Measurements from ENCODE around the gene PDE11A.
"Not testable (repeated sequence)": the region's sequence is repeated elsewhere in the genome, so short reads cannot be mapped to it uniquely, and the experiment has no call there.

The PDE11A gene

DNA sequence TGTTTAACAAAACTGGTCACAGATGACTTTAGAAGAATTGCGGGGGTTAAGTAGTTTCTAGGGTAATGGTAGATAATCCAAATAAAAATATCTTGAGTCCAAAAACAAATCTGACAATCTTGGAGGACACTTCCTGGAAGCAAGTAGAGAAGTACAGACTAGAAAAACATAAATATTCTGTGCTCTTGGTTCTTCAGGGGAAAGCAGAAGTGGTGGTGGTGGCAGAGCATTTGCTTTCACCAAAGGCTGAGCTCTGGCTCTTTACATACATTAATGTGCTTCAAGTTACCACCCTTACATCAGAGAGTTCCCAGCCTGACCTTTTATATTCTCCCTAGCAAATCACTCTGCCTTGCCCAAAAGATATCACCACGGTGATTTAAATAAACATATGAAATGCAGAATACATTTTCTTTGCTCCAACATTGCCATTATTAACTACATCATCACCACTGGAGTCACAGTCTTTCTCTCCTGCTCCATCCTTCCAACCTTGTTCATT is 15.3 kb downstream of the PDE11A start:
- H3K27me3 Mint-ChIP-seq = peaks cover 6% of the 10 kb centered on the region
- no peak overlapping the region for H3K4me3 Mint-ChIP-seq
- no peak for ATAC-seq
- no peaks in the 10 kb centered on the region for H3K4me1 Mint-ChIP-seq
- DNase-seq = no peak
- H3K9me3 Mint-ChIP-seq = no peaks in the 10 kb centered on the region
- H3K27ac Mint-ChIP-seq = no peak overlapping the region

DNA sequence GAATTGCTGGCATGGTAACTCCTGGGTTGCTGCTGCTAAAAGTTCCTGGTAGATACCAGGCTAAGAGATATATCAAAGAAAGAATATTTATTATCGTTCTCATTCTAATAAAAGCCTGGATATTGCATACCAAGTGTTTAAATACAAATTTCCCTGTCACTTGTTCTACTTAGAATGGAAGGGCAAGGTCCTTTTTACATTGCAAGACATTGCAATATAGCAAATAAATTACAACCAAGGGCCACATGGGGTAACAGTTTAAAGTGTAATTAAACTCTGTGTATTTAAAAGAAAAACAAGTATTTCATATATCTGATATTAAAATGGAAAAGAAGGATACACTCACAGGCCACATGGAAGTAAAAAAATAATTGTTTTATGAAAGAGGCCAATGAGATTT is 16.2 kb downstream of the PDE11A start:
- Mint-ChIP-seq H3K4me1 (no peaks in the 10 kb centered on the region), H3K4me3 (no peak overlapping the region), H3K27me3 (peaks cover 5% of the 10 kb centered on the region), H3K9me3 (no peaks in the 10 kb centered on the region), H3K27ac (no peak overlapping the region)
- ATAC-seq (no peak), DNase-seq (no peak)

DNA sequence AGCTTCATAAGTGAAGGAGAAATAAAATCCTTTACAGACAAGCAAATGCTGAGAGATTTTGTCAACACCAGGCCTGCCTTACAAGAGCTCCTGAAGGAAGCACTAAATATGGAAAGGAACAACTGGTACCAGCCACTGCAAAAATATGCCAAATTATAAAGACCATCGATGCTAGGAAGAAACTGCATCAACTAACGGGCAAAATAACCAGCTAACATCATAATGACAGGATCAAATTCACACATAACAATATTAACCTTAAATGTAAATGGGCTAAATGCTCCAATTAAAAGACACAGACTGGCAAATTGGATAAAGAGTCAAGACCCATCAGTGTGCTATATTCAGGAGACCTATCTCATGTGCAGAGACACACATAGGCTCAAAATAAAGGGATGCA is 21.3 kb downstream of the PDE11A start:
- not testable (repeated sequence) for H3K4me3 Mint-ChIP-seq, H3K9me3 Mint-ChIP-seq, DNase-seq, H3K4me1 Mint-ChIP-seq, H3K27ac Mint-ChIP-seq, ATAC-seq
- peaks cover 19% of the 10 kb centered on the region for H3K27me3 Mint-ChIP-seq

DNA sequence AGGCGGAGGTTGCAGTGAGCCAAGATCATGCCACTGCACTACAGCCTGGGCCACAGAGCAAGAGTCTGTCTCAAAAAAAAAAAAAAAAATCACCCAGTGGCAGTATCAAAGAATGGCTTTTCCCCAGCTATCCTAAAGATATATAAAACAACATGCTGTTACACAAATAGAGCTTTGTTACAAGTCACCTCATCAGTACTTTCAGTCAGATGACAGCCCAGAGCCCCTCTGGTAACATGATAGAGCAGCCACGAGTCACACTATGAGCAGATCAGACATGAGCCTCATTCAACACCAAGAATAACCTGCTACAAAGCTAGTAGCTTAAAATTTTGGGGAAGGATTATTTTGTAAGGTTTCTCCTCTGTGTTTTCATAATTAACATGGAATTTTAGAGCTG is 25.2 kb downstream of the PDE11A start:
- no peak overlapping the region for H3K4me3 Mint-ChIP-seq
- no peak overlapping the region for H3K27ac Mint-ChIP-seq
- ATAC-seq = no peak
- no peaks in the 10 kb centered on the region for H3K4me1 Mint-ChIP-seq
- H3K9me3 Mint-ChIP-seq = no peaks in the 10 kb centered on the region
- H3K27me3 Mint-ChIP-seq = peaks cover 19% of the 10 kb centered on the region
- DNase-seq = no peak

DNA sequence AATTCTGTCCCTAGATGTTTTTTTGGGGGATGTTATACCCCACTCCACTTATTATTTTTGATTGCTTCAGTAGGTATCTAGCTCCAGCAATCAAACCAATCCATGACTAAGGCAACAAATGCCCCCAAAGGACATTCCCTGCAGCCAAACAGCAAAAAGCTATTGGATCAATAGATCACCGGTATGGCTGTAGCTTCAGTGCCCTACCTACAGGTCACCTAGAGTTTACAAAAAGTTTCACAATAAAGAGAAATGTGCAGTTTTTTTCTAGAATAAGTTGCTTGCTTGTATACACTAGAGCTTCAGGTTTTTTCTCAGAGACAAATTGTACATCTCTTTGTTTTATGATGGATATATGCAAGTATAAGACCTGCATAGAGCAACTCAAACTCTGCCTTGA is 27.7 kb downstream of the PDE11A start:
- no peaks in the 10 kb centered on the region for H3K4me1 Mint-ChIP-seq
- H3K4me3 Mint-ChIP-seq = no peak overlapping the region
- ATAC-seq = no peak
- H3K27me3 Mint-ChIP-seq = peaks cover under 1% of the 10 kb centered on the region
- H3K27ac Mint-ChIP-seq = no peak overlapping the region
- no peaks in the 10 kb centered on the region for H3K9me3 Mint-ChIP-seq
- no peak for DNase-seq

DNA sequence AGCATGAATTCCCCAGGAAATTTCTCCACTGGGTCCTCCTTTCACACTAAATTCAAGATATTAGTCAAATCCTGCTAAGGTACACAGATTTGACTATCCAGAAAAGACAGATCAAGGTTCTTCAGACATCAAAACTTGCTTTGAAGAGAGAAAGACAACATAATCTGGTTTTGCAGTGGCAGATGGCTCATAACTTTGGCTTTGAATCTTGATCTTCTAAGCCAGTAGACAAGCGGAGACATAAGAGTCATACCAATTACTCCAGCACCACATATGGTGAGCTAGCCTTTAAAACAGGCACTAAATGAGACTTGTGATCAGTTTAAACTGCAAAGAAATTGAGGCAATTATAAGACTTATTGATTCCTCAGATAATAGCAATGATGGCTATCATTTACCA is 29.3 kb downstream of the PDE11A start:
- ATAC-seq (no peak), DNase-seq (no peak)
- no peaks in the 10 kb centered on the region for H3K27me3 Mint-ChIP-seq
- H3K9me3 Mint-ChIP-seq = no peaks in the 10 kb centered on the region
- H3K4me1 Mint-ChIP-seq = no peaks in the 10 kb centered on the region
- H3K27ac Mint-ChIP-seq = no peak overlapping the region
- no peak overlapping the region for H3K4me3 Mint-ChIP-seq

DNA sequence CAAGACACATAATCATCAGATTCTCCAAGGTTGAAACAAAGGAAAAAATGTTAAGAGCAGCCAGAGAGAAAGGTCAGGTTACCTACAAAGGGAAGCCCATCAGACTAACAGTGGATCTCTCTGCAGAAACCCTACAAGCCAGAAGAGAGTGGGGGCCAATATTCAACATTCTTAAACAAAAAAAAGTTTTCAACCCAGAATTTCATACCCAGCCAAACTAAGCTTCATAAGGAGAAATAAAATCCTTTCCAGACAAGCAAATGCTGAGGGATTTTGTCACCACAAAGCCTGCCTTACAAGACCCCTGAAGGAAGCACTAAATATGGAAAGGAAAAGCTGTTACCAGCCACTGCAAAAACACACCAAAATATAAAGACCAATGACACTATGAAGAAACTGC is 39.0 kb downstream of the PDE11A start:
- H3K4me1 Mint-ChIP-seq, ATAC-seq, H3K27ac Mint-ChIP-seq, H3K4me3 Mint-ChIP-seq, DNase-seq: not testable (repeated sequence)
- H3K9me3 Mint-ChIP-seq = peaks cover 16 to 28% of the 10 kb centered on the region in 2 donors
- H3K27me3 Mint-ChIP-seq = peaks cover 11% of the 10 kb centered on the region

DNA sequence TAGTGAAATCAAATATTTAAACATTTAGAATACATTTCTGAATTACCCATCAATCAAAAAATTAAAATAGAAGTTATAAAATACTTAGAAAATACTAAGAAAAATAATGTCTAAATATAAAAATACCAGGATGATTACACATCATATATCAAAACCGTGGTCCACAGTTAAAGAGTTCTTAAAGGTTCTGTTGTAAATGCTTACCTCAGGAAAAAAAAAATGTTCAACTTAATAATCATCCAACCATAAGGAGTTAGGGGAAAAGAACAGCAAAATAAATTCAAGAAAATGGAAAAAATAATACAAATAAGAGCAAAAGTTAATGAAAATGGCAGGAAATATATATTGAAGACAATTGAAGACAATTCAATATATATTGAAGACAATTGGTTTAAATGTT is 43.2 kb downstream of the PDE11A start:
- DNase-seq = no peak
- no peak overlapping the region for H3K27ac Mint-ChIP-seq
- H3K27me3 Mint-ChIP-seq = peaks cover 11% of the 10 kb centered on the region
- peaks cover 7 to 18% of the 10 kb centered on the region in 2 donors for H3K9me3 Mint-ChIP-seq
- ATAC-seq = no peak
- no peak overlapping the region for H3K4me3 Mint-ChIP-seq
- H3K4me1 Mint-ChIP-seq = no peaks in the 10 kb centered on the region

DNA sequence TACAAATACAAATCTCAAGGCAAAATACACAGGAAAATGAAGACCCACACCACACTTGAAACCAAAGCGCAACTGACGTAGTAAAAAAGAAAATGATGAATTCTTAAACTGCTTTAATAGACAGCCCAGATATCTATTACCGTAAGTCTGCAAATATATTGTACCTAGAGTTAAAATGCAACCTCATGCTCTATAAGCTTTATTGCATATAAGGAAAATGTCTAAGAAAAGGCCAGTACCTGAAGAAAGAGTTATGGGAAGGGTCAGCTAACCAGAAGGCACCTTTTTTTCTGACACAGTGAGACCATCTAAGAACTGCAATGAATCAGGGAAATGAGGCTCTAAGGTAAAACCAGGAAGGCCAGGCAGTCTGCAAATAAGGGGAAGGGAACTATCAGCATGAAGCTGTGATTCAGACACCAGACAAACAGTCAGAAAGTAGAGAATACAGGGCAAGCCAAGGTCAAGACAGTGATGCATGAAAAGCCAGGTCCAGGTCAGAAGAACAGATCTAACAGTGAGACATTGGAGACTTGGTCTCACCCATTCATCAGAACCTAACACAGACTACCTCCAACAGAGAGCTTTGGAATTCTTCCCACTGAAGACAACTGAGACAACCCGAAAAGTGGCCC is 46.9 kb downstream of the PDE11A start:
- no peak overlapping the region for H3K27ac Mint-ChIP-seq
- no peaks in the 10 kb centered on the region for H3K9me3 Mint-ChIP-seq

DNA sequence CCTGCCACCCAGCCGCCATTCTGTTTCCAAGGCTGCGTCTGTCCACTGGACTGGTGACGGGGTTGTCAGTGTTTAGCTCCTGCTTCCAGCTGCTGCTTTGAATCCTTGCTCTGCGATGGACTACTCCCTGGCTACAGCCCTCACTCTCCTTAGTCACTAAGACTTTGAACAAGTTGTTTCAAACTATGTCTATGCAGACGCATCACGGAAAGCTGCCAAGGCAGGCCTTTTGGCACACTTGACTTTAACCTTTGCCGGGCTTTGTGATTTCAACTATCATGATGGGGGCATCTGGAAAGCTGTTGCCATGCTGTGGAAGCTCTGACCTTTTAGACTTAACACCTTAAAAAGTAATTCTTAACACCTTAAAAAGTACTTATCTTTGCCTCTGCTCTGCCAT is 54.4 kb downstream of the PDE11A start:
- Mint-ChIP-seq H3K9me3 (no peaks in the 10 kb centered on the region), H3K27me3 (no peaks in the 10 kb centered on the region), H3K27ac (no peak overlapping the region), H3K4me3 (no peak overlapping the region), H3K4me1 (no peaks in the 10 kb centered on the region)
- no peak for DNase-seq
- no peak for ATAC-seq

More for the DNA sequence above, 46.9 kb downstream of the PDE11A start:
- no peak overlapping the region for H3K4me3 Mint-ChIP-seq
- DNase-seq = no peak
- H3K27me3 Mint-ChIP-seq = no peaks in the 10 kb centered on the region
- no peak for ATAC-seq
- no peaks in the 10 kb centered on the region for H3K4me1 Mint-ChIP-seq

DNA sequence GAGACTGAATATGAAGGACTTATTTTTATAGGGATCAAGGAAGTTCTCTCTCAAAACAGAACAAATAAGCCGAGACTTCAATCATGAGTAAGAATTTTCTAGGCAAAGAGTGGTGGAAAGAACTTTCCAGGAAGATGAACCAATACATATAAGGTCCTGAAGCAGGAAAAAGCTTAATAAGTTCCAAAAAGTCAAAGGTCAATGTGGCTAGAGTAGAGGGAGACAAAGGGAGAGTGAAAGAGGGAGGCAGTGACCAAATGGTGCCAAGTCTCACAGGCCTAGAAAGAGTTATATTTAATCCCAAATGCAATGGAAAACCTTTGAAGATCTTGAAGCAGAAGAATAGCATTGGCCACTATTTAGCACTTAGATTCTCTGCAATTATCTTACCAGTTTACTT is 56.0 kb downstream of the PDE11A start:
- H3K4me3 Mint-ChIP-seq = no peak overlapping the region
- no peaks in the 10 kb centered on the region for H3K27me3 Mint-ChIP-seq
- H3K9me3 Mint-ChIP-seq = no peaks in the 10 kb centered on the region
- H3K4me1 Mint-ChIP-seq = no peaks in the 10 kb centered on the region
- H3K27ac Mint-ChIP-seq = no peak overlapping the region
- DNase-seq (no peak), ATAC-seq (no peak)

DNA sequence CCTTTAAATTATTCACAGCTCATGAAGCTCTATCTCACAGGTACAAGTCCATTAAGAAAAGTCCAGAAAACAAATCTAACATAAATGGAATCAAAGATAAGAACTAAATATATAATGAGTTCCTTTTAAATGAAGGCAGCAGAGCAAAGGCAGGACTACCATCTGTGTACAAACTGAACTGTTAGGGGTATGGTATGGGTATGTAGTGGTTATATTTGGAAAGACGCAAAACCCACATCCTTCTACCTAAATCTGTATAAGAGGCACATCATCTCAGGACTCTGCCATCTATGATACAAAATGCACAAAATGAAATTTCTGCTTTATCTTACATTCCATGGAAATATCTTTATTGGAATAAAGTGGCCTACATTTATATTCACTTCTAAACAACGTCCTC is 59.9 kb downstream of the PDE11A start:
- no peak for DNase-seq
- Mint-ChIP-seq H3K27ac (no peak overlapping the region), H3K9me3 (no peaks in the 10 kb centered on the region), H3K4me1 (no peaks in the 10 kb centered on the region), H3K4me3 (no peak overlapping the region), H3K27me3 (peaks cover 7% of the 10 kb centered on the region)
- ATAC-seq = no peak

DNA sequence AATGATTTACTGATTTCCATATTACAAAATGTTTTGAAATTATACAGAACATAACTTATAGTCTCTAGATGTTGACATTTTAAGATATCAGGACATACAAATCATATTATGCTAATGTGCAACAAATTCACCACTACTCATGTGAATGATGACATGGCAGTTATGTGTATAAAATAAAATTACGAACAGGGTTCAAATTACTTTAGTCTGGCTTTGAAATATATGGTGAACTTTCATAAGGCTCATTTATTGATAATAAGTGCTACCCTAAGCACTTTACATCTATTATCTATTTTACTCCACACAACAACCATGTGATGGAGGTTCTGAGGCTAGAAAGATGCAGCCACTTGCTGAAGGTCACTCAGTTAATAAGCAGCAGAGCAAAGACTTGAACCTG is 62.8 kb downstream of the PDE11A start:
- H3K27ac Mint-ChIP-seq = no peak overlapping the region
- no peak overlapping the region for H3K4me3 Mint-ChIP-seq
- no peaks in the 10 kb centered on the region for H3K4me1 Mint-ChIP-seq
- H3K9me3 Mint-ChIP-seq = no peaks in the 10 kb centered on the region
- ATAC-seq (no peak), DNase-seq (no peak)
- H3K27me3 Mint-ChIP-seq = peaks cover 7% of the 10 kb centered on the region

DNA sequence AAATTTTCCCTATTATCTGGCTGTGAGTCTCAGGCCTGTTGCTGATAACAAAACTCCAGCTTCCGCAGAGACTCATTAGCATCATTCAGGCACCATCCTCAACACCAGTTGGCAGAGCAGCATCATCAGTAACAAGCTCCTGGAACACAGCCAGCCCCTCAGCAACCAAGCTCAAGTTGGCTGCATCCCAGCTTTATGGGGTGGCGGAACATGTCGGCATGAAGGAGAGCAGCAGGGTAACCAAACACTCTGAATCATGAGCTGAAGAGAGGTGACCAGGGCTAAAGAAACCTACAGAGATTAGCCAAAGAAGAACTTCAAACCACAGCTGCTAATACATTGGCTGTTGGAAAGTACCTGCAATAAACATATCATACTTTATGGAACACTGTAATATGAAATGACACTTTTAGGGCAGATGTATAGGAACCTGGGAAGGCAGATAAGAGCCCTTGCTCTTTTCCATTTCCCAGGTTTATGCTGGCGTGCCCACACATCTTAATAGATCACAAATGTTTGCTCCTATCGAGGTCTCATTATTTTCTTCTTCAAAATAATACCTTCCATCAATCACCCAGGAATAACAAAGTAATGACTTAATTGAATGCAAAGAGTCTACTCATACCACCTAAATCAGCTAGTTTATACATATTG is 63.8 kb downstream of the PDE11A start:
- H3K4me3 Mint-ChIP-seq = no peak overlapping the region
- H3K27me3 Mint-ChIP-seq = peaks cover 7% of the 10 kb centered on the region
- DNase-seq = no peak
- no peaks in the 10 kb centered on the region for H3K9me3 Mint-ChIP-seq
- no peak overlapping the region for H3K27ac Mint-ChIP-seq
- H3K4me1 Mint-ChIP-seq = no peaks in the 10 kb centered on the region
- ATAC-seq = no peak

DNA sequence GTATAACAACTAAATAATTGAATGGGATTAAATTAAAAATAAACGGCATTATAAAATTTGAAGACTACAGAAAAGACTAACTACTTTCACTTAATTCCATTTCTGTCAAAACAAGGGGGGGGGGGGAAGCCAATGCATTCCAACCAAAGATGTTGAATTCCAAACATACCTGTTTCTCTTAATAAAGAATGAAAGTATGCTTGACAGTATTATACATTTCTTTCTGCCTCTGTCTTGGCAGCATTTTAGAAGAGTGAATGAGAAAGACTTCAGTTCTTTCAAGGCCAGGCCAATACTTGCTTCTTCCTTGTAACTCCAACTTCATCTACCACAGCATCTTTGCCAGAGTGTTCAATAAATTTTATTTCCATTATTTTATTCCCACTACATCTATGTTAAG is 65.9 kb downstream of the PDE11A start:
- H3K4me3 Mint-ChIP-seq = no peak overlapping the region
- H3K4me1 Mint-ChIP-seq = no peaks in the 10 kb centered on the region
- H3K9me3 Mint-ChIP-seq = no peaks in the 10 kb centered on the region
- DNase-seq (no peak), ATAC-seq (no peak)
- peaks cover 16% of the 10 kb centered on the region for H3K27me3 Mint-ChIP-seq
- H3K27ac Mint-ChIP-seq = no peak overlapping the region

DNA sequence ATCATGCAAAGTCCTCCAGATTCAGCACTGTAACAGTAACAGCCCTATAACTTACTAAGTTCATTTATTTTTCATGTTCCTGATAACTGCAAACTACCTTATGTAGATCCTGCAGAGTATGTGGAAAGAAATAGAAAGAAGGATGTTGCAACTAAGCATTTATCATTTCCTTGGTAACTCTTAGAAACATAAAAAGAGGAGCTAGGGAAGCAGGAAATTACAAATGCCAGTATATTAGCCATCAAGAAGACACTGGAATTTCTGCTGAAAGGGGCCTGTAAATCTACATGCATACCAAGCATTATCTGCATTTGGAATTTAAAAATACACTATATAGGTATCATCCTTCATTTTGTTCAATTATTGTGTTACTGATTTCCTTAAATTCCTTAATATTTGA is 66.8 kb downstream of the PDE11A start:
- Mint-ChIP-seq H3K4me1 (no peaks in the 10 kb centered on the region), H3K9me3 (no peaks in the 10 kb centered on the region), H3K4me3 (no peak overlapping the region), H3K27ac (no peak overlapping the region), H3K27me3 (peaks cover 16% of the 10 kb centered on the region)
- DNase-seq (no peak), ATAC-seq (no peak)

DNA sequence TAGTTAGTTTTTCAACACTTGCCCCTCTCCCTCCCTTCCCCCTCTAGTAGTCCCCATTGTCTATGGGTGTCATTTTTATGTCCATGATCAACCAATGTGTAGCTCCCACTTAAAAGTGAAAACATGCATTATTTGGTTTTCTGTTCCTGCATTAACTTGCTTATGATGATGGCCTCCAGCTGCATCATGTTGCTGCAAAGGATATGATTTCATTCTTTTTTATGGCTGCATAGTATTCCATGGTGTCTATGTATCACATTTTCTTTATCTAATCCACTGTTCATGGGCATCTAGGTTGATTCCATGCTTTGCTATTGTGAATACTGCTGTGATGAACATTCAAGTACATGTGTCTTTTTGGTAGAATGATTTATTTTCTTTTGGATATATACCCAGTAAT is 70.5 kb downstream of the PDE11A start:
- H3K4me1 Mint-ChIP-seq = no peaks in the 10 kb centered on the region
- ATAC-seq (no peak), DNase-seq (no peak)
- H3K4me3 Mint-ChIP-seq = no peak overlapping the region
- H3K9me3 Mint-ChIP-seq = no peaks in the 10 kb centered on the region
- H3K27me3 Mint-ChIP-seq = peaks cover 17% of the 10 kb centered on the region
- H3K27ac Mint-ChIP-seq = no peak overlapping the region

Measured in stimulated activated naive CD8-positive, alpha-beta T cell treated with anti-CD3 and anti-CD28 coated beads, Interleukin-15, amount 100 ng/mL, for 72 hours (primary cell).